BLaER1 treated with 17β-estradiol and CSF1 and Interleukin-3, amounts not matched to agents 10 nM and 100 nM (cell line): ENCODE measurements around the gene TSPAN14.

Experiments
- H3K27ac ChIP-seq, 11 experiments: shearing (Covaris generic); formaldehyde crosslinking; 2 replicates each; pipeline ENCODE4 v1.8.1; 2022
- H3K27me3 ChIP-seq, 11 experiments: shearing (Covaris generic); formaldehyde crosslinking; 2 replicates each; pipeline ENCODE4 v1.8.1; 2022
- H3K36me3 ChIP-seq, 11 experiments: shearing (Covaris generic); formaldehyde crosslinking; 2 replicates each; pipeline ENCODE4 v1.8.1; 2022
- H3K4me1 ChIP-seq, 10 experiments: shearing (Covaris generic); formaldehyde crosslinking; 2 replicates each; pipeline ENCODE4 v1.8.1; 2022
- H3K4me2 ChIP-seq, 11 experiments: shearing (Covaris generic); formaldehyde crosslinking; 2 replicates each; pipeline ENCODE4 v1.8.1; 2022
- H3K4me3 ChIP-seq, 10 experiments: shearing (Covaris generic); formaldehyde crosslinking; 2 replicates each; pipeline ENCODE4 v1.8.1; 2022
- H3K9ac ChIP-seq, 11 experiments: shearing (Covaris generic); formaldehyde crosslinking; 2 replicates each; pipeline ENCODE4 v1.8.1; 2022
- H3K9me3 ChIP-seq, 11 experiments: shearing (Covaris generic); formaldehyde crosslinking; replicated peaks in 1 of 11; 2 replicates each; pipeline ENCODE4 v1.8.1; 2022
- H4K20me1 ChIP-seq, 11 experiments: shearing (Covaris generic); formaldehyde crosslinking; 2 replicates each; pipeline ENCODE4 v1.8.1; 2022
- Cebpa-rat ChIP-seq, 11 experiments: shearing (Covaris generic); IDR thresholded peaks; 2 replicates each; pipeline ENCODE4 v1.8.1; 2022

TSPAN14 gene

GRCh38 chr10:80436446-80437098, 17.5 kb upstream of the TSPAN14 start:
- no peak for TF ChIP-seq Cebpa-rat (IDR thresholded peaks at IDR 0.05)
- Histone ChIP-seq H3K36me3 (peaks cover 14 to 42% (median 22%) of the 10 kb centered on the region in 11 experiments; a peak in 21 of 22 replicates), H3K9ac (no peak overlapping the region), H3K9me3 (no peaks in the 10 kb centered on the region), H4K20me1 (no peaks in the 10 kb centered on the region), H3K4me2 (no peak overlapping the region), H3K27ac (no peak overlapping the region), H3K4me1 (no peaks in the 10 kb centered on the region; a peak in 1 of 20 replicates), H3K4me3 (no peak overlapping the region), H3K27me3 (no peaks in the 10 kb centered on the region)

GRCh38 chr10:80437227-80437626, 16.9 kb upstream of the TSPAN14 start:
- Histone ChIP-seq H3K4me2 (no peak overlapping the region), H3K9me3 (no peaks in the 10 kb centered on the region), H3K27me3 (no peaks in the 10 kb centered on the region), H3K9ac (no peak overlapping the region), H4K20me1 (no peaks in the 10 kb centered on the region), H3K4me3 (no peak overlapping the region), H3K36me3 (peaks cover 7 to 35% (median 15%) of the 10 kb centered on the region in 11 experiments; a peak in 19 of 22 replicates), H3K27ac (no peak overlapping the region), H3K4me1 (no peaks in the 10 kb centered on the region; a peak in 2 of 20 replicates)
- no peak for TF ChIP-seq Cebpa-rat (IDR thresholded peaks at IDR 0.05)

- no peaks in the 10 kb centered on the region for H4K20me1 ChIP-seq
- H3K27me3 ChIP-seq: no peaks in the 10 kb centered on the region
- no peaks in the 10 kb centered on the region for H3K36me3 ChIP-seq
- H3K4me1 ChIP-seq: peaks cover 34 to 45% (median 42%) of the 10 kb centered on the region in 10 experiments
- TF ChIP-seq Cebpa-rat (IDR thresholded peaks at IDR 0.05): no peak
- no peak overlapping the region for H3K4me3 ChIP-seq
- H3K27ac ChIP-seq: no peak overlapping the region
- H3K9ac ChIP-seq: no peak overlapping the region
- no peak overlapping the region for H3K4me2 ChIP-seq
- H3K9me3 ChIP-seq: no peaks in the 10 kb centered on the region
Observed at GRCh38 chr10:80441831-80442230, 12.3 kb upstream of the TSPAN14 start.

GRCh38 chr10:80442879-80443278, 11.2 kb upstream of the TSPAN14 start:
- Histone ChIP-seq H3K4me1 (peaks cover 34 to 55% (median 47%) of the 10 kb centered on the region in 10 experiments), H3K36me3 (no peaks in the 10 kb centered on the region), H3K9me3 (no peaks in the 10 kb centered on the region), H3K27ac (no peak overlapping the region), H3K27me3 (no peaks in the 10 kb centered on the region), H3K4me3 (no peak overlapping the region), H4K20me1 (no peaks in the 10 kb centered on the region), H3K9ac (peak overlapping the region in 3 of 11 experiments; percentile 5 to 28 (median 25); a peak in 4 of 22 replicates), H3K4me2 (peak overlapping the region in 9 of 11 experiments; percentile 0 to 79 (median 64); a peak in 13 of 22 replicates)
- no peak for TF ChIP-seq Cebpa-rat (IDR thresholded peaks at IDR 0.05)

GRCh38 chr10:80443531-80443974, 10.6 kb upstream of the TSPAN14 start:
- peaks cover 40 to 61% (median 53%) of the 10 kb centered on the region in 10 experiments for H3K4me1 ChIP-seq
- H3K4me2 ChIP-seq: peak overlapping the region; percentile 46 to 79 (median 64)
- no peak overlapping the region for H3K4me3 ChIP-seq
- H4K20me1 ChIP-seq: no peaks in the 10 kb centered on the region
- no peaks in the 10 kb centered on the region for H3K9me3 ChIP-seq
- TF ChIP-seq Cebpa-rat (IDR thresholded peaks at IDR 0.05): no peak
- H3K9ac ChIP-seq: peak overlapping the region in 5 of 11 experiments; percentile 3 to 30 (median 14); a peak in 3 of 22 replicates
- H3K27ac ChIP-seq: peak overlapping the region in 3 of 11 experiments; percentile 18 to 46 (median 41); a peak in 4 of 22 replicates
- no peaks in the 10 kb centered on the region for H3K27me3 ChIP-seq
- H3K36me3 ChIP-seq: no peaks in the 10 kb centered on the region

- Histone ChIP-seq H3K27me3 (no peaks in the 10 kb centered on the region), H4K20me1 (no peaks in the 10 kb centered on the region), H3K4me1 (peaks cover 40 to 67% (median 56%) of the 10 kb centered on the region in 10 experiments), H3K9ac (peak overlapping the region in 9 of 11 experiments; percentile 3 to 37 (median 28); a peak in 9 of 22 replicates), H3K27ac (peak overlapping the region in 6 of 11 experiments; percentile 2 to 46 (median 22); a peak in 7 of 22 replicates), H3K36me3 (no peaks in the 10 kb centered on the region), H3K4me3 (no peak overlapping the region), H3K4me2 (peak overlapping the region; percentile 46 to 79 (median 64)), H3K9me3 (no peaks in the 10 kb centered on the region)
- TF ChIP-seq Cebpa-rat (IDR thresholded peaks at IDR 0.05): no peak
Observed at GRCh38 chr10:80444124-80444523, 10.0 kb upstream of the TSPAN14 start.

- no peaks in the 10 kb centered on the region for H3K27me3 ChIP-seq
- TF ChIP-seq Cebpa-rat (IDR thresholded peaks at IDR 0.05): no peak
Observed at GRCh38 chr10:80444646-80445319, 9.3 kb upstream of the TSPAN14 start.

GRCh38 chr10:80447436-80448190, 6.5 kb upstream of the TSPAN14 start:
- no peaks in the 10 kb centered on the region for H4K20me1 ChIP-seq
- peak overlapping the region in 8 of 11 experiments; percentile 0 to 84 (median 36); a peak in 10 of 22 replicates for H3K4me2 ChIP-seq
- H3K9ac ChIP-seq: no peak overlapping the region
- no peak overlapping the region for H3K27ac ChIP-seq
- no peak overlapping the region for H3K4me3 ChIP-seq
- peaks cover 53 to 100% (median 76%) of the 10 kb centered on the region in 10 experiments for H3K4me1 ChIP-seq
- peaks cover 8 to 21% (median 12%) of the 10 kb centered on the region in 11 experiments for H3K9me3 ChIP-seq
- H3K27me3 ChIP-seq: no peaks in the 10 kb centered on the region
- peaks cover 0 to 6% (median 0%) of the 10 kb centered on the region in 11 experiments; a peak in 3 of 22 replicates for H3K36me3 ChIP-seq
- TF ChIP-seq Cebpa-rat (IDR thresholded peaks at IDR 0.05): no peak

More at GRCh38 chr10:80444646-80445319, 9.3 kb upstream of the TSPAN14 start:
- no peaks in the 10 kb centered on the region for H3K36me3 ChIP-seq
- no peak overlapping the region for H3K4me3 ChIP-seq
- H4K20me1 ChIP-seq: no peaks in the 10 kb centered on the region
- peak overlapping the region; percentile 3 to 37 (median 28); a peak in 8 of 22 replicates for H3K9ac ChIP-seq
- peak overlapping the region; percentile 46 to 79 (median 64) for H3K4me2 ChIP-seq
- peak overlapping the region in 6 of 11 experiments; percentile 2 to 46 (median 22); a peak in 4 of 22 replicates for H3K27ac ChIP-seq
- H3K9me3 ChIP-seq: no peaks in the 10 kb centered on the region
- peaks cover 40 to 74% (median 59%) of the 10 kb centered on the region in 10 experiments for H3K4me1 ChIP-seq
